MG63 (cell line): Measurements from ENCODE around the gene MAP3K7. TPM values are rescaled to one million over a fixed set of nuclear protein-coding genes. Genes with fewer than 3 reads are reported as not detected.

ENCODE experiments used
- DNase-seq: peaks from one replicate; pipeline ENCODE4 v3.0.0-alpha.2; 2020
- H3K27me3 ChIP-seq: fragments of 250-450 bp; sonication (Bioruptor Pico); 2 replicates; pipeline ENCODE4 v1.5.1; 2020; ENCODE audit warnings: mild to moderate bottlenecking, moderate library complexity
- H3K36me3 ChIP-seq: fragments of 250-450 bp; sonication (Bioruptor Pico); 2 replicates; pipeline ENCODE4 v1.5.1; 2020; ENCODE audit warnings: mild to moderate bottlenecking, moderate library complexity
- H3K4me3 ChIP-seq: fragments of 250-450 bp; sonication (Bioruptor Pico); 2 replicates; pipeline ENCODE4 v1.5.1; 2020; ENCODE audit warnings: mild to moderate bottlenecking, moderate library complexity
- H3K9me3 ChIP-seq: fragments of 250-450 bp; sonication (Bioruptor Pico); 2 replicates; pipeline ENCODE4 v1.5.1; 2020; ENCODE audit warnings: mild to moderate bottlenecking, moderate library complexity
- total RNA-seq: library from RNA; depleted of rRNA; stranded (reverse); fragments of >200 nt; shearing (Covaris generic); gene quantifications from 2 replicates; pipeline ENCODE4 v1.2.3, GENCODE V29; 2014; ENCODE audit warnings: low replicate concordance; rRNA removed

MAP3K7 gene
- 25.6 and 34.0 TPM in 2 replicates for total RNA-seq

- peak; percentile 88 for DNase-seq
- H3K27me3 ChIP-seq = no peaks in the 10 kb centered on the region
- H3K4me3 ChIP-seq = peak within 1 kb of the TSS; percentile 98
- H3K36me3 ChIP-seq = peaks cover 3% of the 10 kb centered on the region
- H3K9me3 ChIP-seq = no peaks in the 10 kb centered on the region
Measured at GRCh38 chr6:90586836-90587638, at the start of gene MAP3K7. Gene MAP3K7, minus strand, starts transcription at chr6:90587072. Its CDS starts 189 bp downstream, at chr6:90586883.

GRCh38 chr6:90631046-90631445 is 44.2 kb upstream of the MAP3K7 start:
- Histone ChIP-seq H3K36me3 (no peaks in the 10 kb centered on the region), H3K27me3 (no peaks in the 10 kb centered on the region; the same call in 1 of the 2 replicates), H3K4me3 (no peak overlapping the region), H3K9me3 (no peaks in the 10 kb centered on the region)
- no peak for DNase-seq

- no peak for DNase-seq
- no peaks in the 10 kb centered on the region for H3K36me3 ChIP-seq
- no peaks in the 10 kb centered on the region for H3K9me3 ChIP-seq
- H3K27me3 ChIP-seq = peaks cover 14% of the 10 kb centered on the region
- H3K4me3 ChIP-seq = no peak overlapping the region
Measured at GRCh38 chr6:90621581-90621980, 34.7 kb upstream of the MAP3K7 start.

- Histone ChIP-seq H3K4me3 (no peak overlapping the region), H3K27me3 (peaks cover 14% of the 10 kb centered on the region), H3K9me3 (no peaks in the 10 kb centered on the region), H3K36me3 (no peaks in the 10 kb centered on the region)
- DNase-seq = no peak
Measured at GRCh38 chr6:90619221-90619620, 32.3 kb upstream of the MAP3K7 start.

- H3K9me3 ChIP-seq = no peaks in the 10 kb centered on the region
- H3K27me3 ChIP-seq = peaks cover 42% of the 10 kb centered on the region
- DNase-seq = no peak
- no peaks in the 10 kb centered on the region for H3K36me3 ChIP-seq
- H3K4me3 ChIP-seq = no peak overlapping the region
Measured at GRCh38 chr6:90612313-90612680, 25.4 kb upstream of the MAP3K7 start.

- no peaks in the 10 kb centered on the region for H3K36me3 ChIP-seq
- DNase-seq = no peak
- peak overlapping the region; percentile 43 for H3K4me3 ChIP-seq
- no peaks in the 10 kb centered on the region for H3K9me3 ChIP-seq
- peaks cover 42% of the 10 kb centered on the region for H3K27me3 ChIP-seq
Measured at GRCh38 chr6:90611543-90612312, 24.9 kb upstream of the MAP3K7 start.

- Histone ChIP-seq H3K27me3 (peaks cover 42% of the 10 kb centered on the region), H3K4me3 (peak overlapping the region; percentile 43), H3K36me3 (no peaks in the 10 kb centered on the region), H3K9me3 (no peaks in the 10 kb centered on the region)
- DNase-seq = peak; percentile 35
Measured at GRCh38 chr6:90610751-90611542, 24.1 kb upstream of the MAP3K7 start.

- Histone ChIP-seq H3K9me3 (no peaks in the 10 kb centered on the region), H3K27me3 (peaks cover 42% of the 10 kb centered on the region), H3K36me3 (no peaks in the 10 kb centered on the region), H3K4me3 (peak overlapping the region; percentile 43)
- DNase-seq = no peak
Measured at GRCh38 chr6:90610301-90610750, 23.5 kb upstream of the MAP3K7 start.

- Histone ChIP-seq H3K36me3 (no peaks in the 10 kb centered on the region), H3K4me3 (no peak overlapping the region), H3K9me3 (no peaks in the 10 kb centered on the region), H3K27me3 (peaks cover 28% of the 10 kb centered on the region)
- DNase-seq = no peak
Measured at GRCh38 chr6:90605749-90606340, 19.0 kb upstream of the MAP3K7 start.

GRCh38 chr6:90604546-90604945 is 17.7 kb upstream of the MAP3K7 start:
- Histone ChIP-seq H3K9me3 (no peaks in the 10 kb centered on the region), H3K4me3 (no peak overlapping the region), H3K36me3 (no peaks in the 10 kb centered on the region), H3K27me3 (peaks cover 20% of the 10 kb centered on the region)
- DNase-seq = no peak

- H3K9me3 ChIP-seq = no peaks in the 10 kb centered on the region
- no peak overlapping the region for H3K4me3 ChIP-seq
- no peak for DNase-seq
- peaks cover 40% of the 10 kb centered on the region for H3K27me3 ChIP-seq
- H3K36me3 ChIP-seq = no peaks in the 10 kb centered on the region
Measured at GRCh38 chr6:90599151-90599550, 12.3 kb upstream of the MAP3K7 start.

- H3K36me3 ChIP-seq = no peaks in the 10 kb centered on the region
- DNase-seq = no peak
Measured at GRCh38 chr6:90598192-90598951, 11.5 kb upstream of the MAP3K7 start.

GRCh38 chr6:90596967-90597539 is 10.2 kb upstream of the MAP3K7 start:
- no peaks in the 10 kb centered on the region for H3K9me3 ChIP-seq
- peaks cover 44% of the 10 kb centered on the region for H3K27me3 ChIP-seq
- no peak for DNase-seq
- H3K36me3 ChIP-seq = no peaks in the 10 kb centered on the region
- H3K4me3 ChIP-seq = no peak overlapping the region

More at GRCh38 chr6:90598192-90598951, 11.5 kb upstream of the MAP3K7 start:
- H3K9me3 ChIP-seq = no peaks in the 10 kb centered on the region
- H3K27me3 ChIP-seq = peaks cover 45% of the 10 kb centered on the region
- no peak overlapping the region for H3K4me3 ChIP-seq

GRCh38 chr6:90595854-90596253 is 9.0 kb upstream of the MAP3K7 start:
- no peak for DNase-seq
- H3K27me3 ChIP-seq = peaks cover 39% of the 10 kb centered on the region
- no peak overlapping the region for H3K4me3 ChIP-seq
- H3K9me3 ChIP-seq = no peaks in the 10 kb centered on the region
- H3K36me3 ChIP-seq = no peaks in the 10 kb centered on the region

GRCh38 chr6:90586546-90586835 is 381 bp downstream of the MAP3K7 start:
- Histone ChIP-seq H3K4me3 (peak overlapping the region; percentile 98), H3K9me3 (no peaks in the 10 kb centered on the region), H3K36me3 (peaks cover 3% of the 10 kb centered on the region), H3K27me3 (no peaks in the 10 kb centered on the region)
- no peak for DNase-seq
